ENCODE data around the gene UBLCP1. TPM values are rescaled to one million over a fixed set of nuclear protein-coding genes. Genes with fewer than 3 reads are reported as not detected.

The UBLCP1 gene
- total and polyA plus RNA-seq, 2 of the 8 experiments (the other 6 are each of a cell fraction or from before 2014, with no cell fraction given) = 13.0 to 40.9 TPM

- Histone ChIP-seq H3K18ac (ENCODE audit: extremely low read depth, low read length) (no peak overlapping the region), H2BK120ac (replicated peaks; ENCODE audit: low read depth, low read length) (no peak overlapping the region), H4K91ac (replicated peaks; ENCODE audit: insufficient read length, low read length) (no peak overlapping the region), H4K8ac (ENCODE audit: extremely low read depth, insufficient read depth, low read length) (no peak overlapping the region), H3K27ac (ENCODE audit: low read depth, low read length) (no peak overlapping the region), H3K9ac (replicated peaks in 1 of 4; ENCODE audit: extremely low read depth in 1 of 4, low read depth in 3 of 4, low read length in 3 of 4) (no peak overlapping the region), H3K9me3 (ENCODE audit: insufficient read depth in 2 of 2, low read depth in 1 of 2, low read length in 1 of 2) (no peaks in the 10 kb centered on the region), H3K79me2 (ENCODE audit: control insufficient read depth in 1 of 2, insufficient read depth in 2 of 2, low read length in 2 of 2) (no peaks in the 10 kb centered on the region), H2BK15ac (ENCODE audit: low read length) (no peak overlapping the region), H3K14ac (ENCODE audit: insufficient read length) (no peak overlapping the region), H3K4me2 (ENCODE audit: insufficient read depth in 1 of 2, low read depth in 2 of 2, low read length in 2 of 2) (no peak overlapping the region), H4K20me1 (replicated peaks in 1 of 2; ENCODE audit: control insufficient read depth in 1 of 2, insufficient read depth in 2 of 2, low read length in 2 of 2) (no peaks in the 10 kb centered on the region), H2AK5ac (ENCODE audit: low read depth, low read length) (no peak overlapping the region), H2BK20ac (ENCODE audit: low read length) (no peak overlapping the region), H3K27me3 (replicated peaks in 1 of 4; ENCODE audit: control insufficient read depth in 3 of 4, extremely low read depth in 1 of 4, insufficient read depth in 3 of 4, low read length in 3 of 4) (peaks cover 0 to 3% (median 0%) of the 10 kb centered on the region in 4 experiments; a peak in 1 of 7 replicates), H4K5ac (ENCODE audit: insufficient read length, low read depth, low read length) (no peak overlapping the region), H2AFZ (ENCODE audit: low read length) (no peak overlapping the region), H3K56ac (replicated peaks; ENCODE audit: insufficient read length, low read depth, low read length) (no peak overlapping the region), H3K4me3 (ENCODE audit: extremely low read depth in 1 of 4, insufficient read depth in 2 of 4, low read depth in 3 of 4, low read length in 4 of 4) (no peak overlapping the region), H3K23ac (ENCODE audit: insufficient read length) (no peak overlapping the region), H2BK5ac (ENCODE audit: low read depth, low read length) (no peak overlapping the region), H3K4ac (replicated peaks; ENCODE audit: insufficient read length, low read depth, low read length) (no peak overlapping the region), H2BK12ac (ENCODE audit: low read depth, low read length) (no peak overlapping the region), H3K23me2 (ENCODE audit: low read depth, low read length) (no peaks in the 10 kb centered on the region), H3K4me1 (replicated peaks in 1 of 4; ENCODE audit: control insufficient read depth in 3 of 4, insufficient read depth in 4 of 4, low read length in 3 of 4) (no peaks in the 10 kb centered on the region), H3K36me3 (ENCODE audit: control insufficient read depth in 2 of 4, insufficient read depth in 4 of 4, low read length in 3 of 4) (no peaks in the 10 kb centered on the region), H3K79me1 (ENCODE audit: low read depth, low read length) (no peaks in the 10 kb centered on the region)
- ChIA-PET POLR2A (ENCODE audit: partially characterized antibody) (no interaction called here), CTCF (ENCODE audit: partially characterized antibody) (no interaction called here)
- WGBS, 2 experiments (ENCODE audit: extremely low coverage in 1 of 2, insufficient coverage in 1 of 2, insufficient read length in 1 of 2, insufficient replicate concordance in 2 of 2, low coverage in 1 of 2, low lambda C conversion rate in 2 of 2, missing lambda C conversion rate in 1 of 2) = 91% methylated on average over 2 of the region's 2 CpGs; no CpG with 5 or more reads in 1 of the 2 experiments
- FAIRE-seq (no peak), DNase-seq (ENCODE audit: low read depth in 1 of 2, low spot score in 2 of 2) (no peak)
- TF ChIP-seq EZH2 (IDR thresholded peaks at IDR 0.05; ENCODE audit: low read depth, low read length, severe bottlenecking) (no peak), KDM1A (IDR thresholded peaks at IDR 0.05; ENCODE audit: borderline replicate concordance, low read length) (no peak), POLR2AphosphoS5 (IDR thresholded peaks at IDR 0.05; ENCODE audit: low read depth, low read length) (no peak), CBX8 (IDR thresholded peaks at IDR 0.05; ENCODE audit: borderline replicate concordance, low read depth, low read length) (no peak), RFX5 (IDR thresholded peaks at IDR 0.05; ENCODE audit: borderline replicate concordance, low read depth, low read length) (no peak), TEAD4 (IDR thresholded peaks at IDR 0.05; ENCODE audit: low read depth, low read length) (no peak), NRF1 (IDR thresholded peaks at IDR 0.05; ENCODE audit: low read depth, low read length) (no peak), CEBPB (IDR thresholded peaks at IDR 0.05; ENCODE audit: low read depth, low read length) (no peak), PHF8 (conservative IDR thresholded peaks at IDR 0.05; ENCODE audit: low read depth, low read length) (no peak), POU5F1 (IDR thresholded peaks at IDR 0.05; ENCODE audit: low read depth, low read length) (no peak), HDAC2 (IDR thresholded peaks at IDR 0.05; ENCODE audit: borderline replicate concordance in 1 of 2, low read depth in 2 of 2, low read length in 2 of 2) (no peak), RBBP5 (IDR thresholded peaks at IDR 0.05; ENCODE audit: borderline replicate concordance, low read depth, low read length) (no peak), TAF1 (IDR thresholded peaks at IDR 0.05; ENCODE audit: low read depth, low read length) (no peak)
- TF ChIP-seq, protein P1, sequence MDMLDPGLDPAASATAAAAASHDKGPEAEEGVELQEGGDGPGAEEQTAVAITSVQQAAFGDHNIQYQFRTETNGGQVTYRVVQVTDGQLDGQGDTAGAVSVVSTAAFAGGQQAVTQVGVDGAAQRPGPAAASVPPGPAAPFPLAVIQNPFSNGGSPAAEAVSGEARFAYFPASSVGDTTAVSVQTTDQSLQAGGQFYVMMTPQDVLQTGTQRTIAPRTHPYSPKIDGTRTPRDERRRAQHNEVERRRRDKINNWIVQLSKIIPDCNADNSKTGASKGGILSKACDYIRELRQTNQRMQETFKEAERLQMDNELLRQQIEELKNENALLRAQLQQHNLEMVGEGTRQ (IDR thresholded peaks at IDR 0.05; ENCODE audit: low read length) = no peak
Measured at GRCh38 chr5:159218595-159219023, 44.5 kb upstream of the UBLCP1 start.

All from H1 (cell line).